Left renal cortex interstitium (tissue), 4 donors: Measurements from ENCODE around the gene STRADB. TPM values are rescaled to one million over a fixed set of nuclear protein-coding genes. Genes with fewer than 3 reads are reported as not detected.

Source experiments
- polyA plus RNA-seq, 4 donors: library from polyadenylated mRNA; unstranded; fragments of 120-200 nt; gene quantifications; one replicate each; pipeline ENCODE4 v1.2.1, GENCODE V29; 2013; ENCODE audit not compliant: insufficient read length in 4 of 4

The STRADB gene
- polyA plus RNA-seq, 4 donors, result 69.0 to 105 (median 79.4) TPM

Other genes with a start within 250 kb of the STRADB start
- 10 to 100 TPM; 11.2 to 21.0 (median 12.6) TPM for gene CASP8, start 191.2 kb upstream of the STRADB start, polyA plus RNA-seq
- gene FLACC1, start 94.4 kb upstream of the STRADB start, polyA plus RNA-seq, result 1 to 10 TPM in 3 of 4 donors, under 1 TPM in 1; 0.48 to 4.9 (median 2.2) TPM
- gene TRAK2, start 282 bp upstream of the STRADB start, polyA plus RNA-seq, result 10 to 100 TPM; 37.4 to 46.8 (median 41.7) TPM
- gene TMEM237, start 191.8 kb downstream of the STRADB start, polyA plus RNA-seq, result 10 to 100 TPM; 45.0 to 60.1 (median 54.1) TPM
- under 1 TPM; 0.08 to 0.35 (median 0.23) TPM for gene MPP4, start 246.9 kb downstream of the STRADB start, polyA plus RNA-seq